Hindlimb muscle (tissue), 1 donor: ENCODE results near the gene TBP. TPM values are rescaled to one million over a fixed set of nuclear protein-coding genes. Genes with fewer than 3 reads are reported as not detected.
"Not testable (repeated sequence)": the region's sequence is repeated elsewhere in the genome, so short reads cannot be mapped to it uniquely, and the experiment has no call there.

Source experiments
- DNase-seq: peaks from one replicate; pipeline ENCODE4 v3.0.0-alpha.2; 2013
- polyA plus RNA-seq: library from polyadenylated mRNA; unstranded; fragments of 120-200 nt; gene quantifications from one replicate; pipeline ENCODE4 v1.2.1, GENCODE V29; 2013; ENCODE audit not compliant: insufficient read length

The TBP gene
- polyA plus RNA-seq, 1 donor, result 16.4 TPM

DNA sequence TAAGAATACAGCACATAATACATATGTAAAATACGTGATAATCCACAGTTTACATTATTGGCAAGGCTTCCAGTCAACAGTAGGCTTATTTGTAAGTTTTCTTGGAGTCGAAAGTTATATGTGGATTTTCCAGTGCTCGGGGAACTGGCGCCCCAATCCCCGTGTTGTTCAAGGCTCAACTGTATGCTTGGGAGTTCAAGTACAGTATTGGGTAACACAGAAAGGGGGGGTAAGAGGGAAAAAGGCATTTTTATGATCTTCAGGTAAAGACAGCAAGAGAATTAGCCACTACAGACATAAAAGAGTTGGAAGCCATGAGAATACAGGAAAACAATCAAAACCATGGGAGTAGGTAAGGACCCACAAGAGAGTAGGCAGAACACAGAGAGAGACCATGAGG lies 17.5 kb upstream of the TBP start:
- no peak for DNase-seq

GRCh38 chr6:170537329-170537728 lies 16.8 kb upstream of the TBP start:
- DNase-seq, result no peak

- DNase-seq, result no peak
Measured at GRCh38 chr6:170542031-170542719, 12.0 kb upstream of the TBP start.

- no peak for DNase-seq
Measured at GRCh38 chr6:170545405-170545804, 8.8 kb upstream of the TBP start.

DNA sequence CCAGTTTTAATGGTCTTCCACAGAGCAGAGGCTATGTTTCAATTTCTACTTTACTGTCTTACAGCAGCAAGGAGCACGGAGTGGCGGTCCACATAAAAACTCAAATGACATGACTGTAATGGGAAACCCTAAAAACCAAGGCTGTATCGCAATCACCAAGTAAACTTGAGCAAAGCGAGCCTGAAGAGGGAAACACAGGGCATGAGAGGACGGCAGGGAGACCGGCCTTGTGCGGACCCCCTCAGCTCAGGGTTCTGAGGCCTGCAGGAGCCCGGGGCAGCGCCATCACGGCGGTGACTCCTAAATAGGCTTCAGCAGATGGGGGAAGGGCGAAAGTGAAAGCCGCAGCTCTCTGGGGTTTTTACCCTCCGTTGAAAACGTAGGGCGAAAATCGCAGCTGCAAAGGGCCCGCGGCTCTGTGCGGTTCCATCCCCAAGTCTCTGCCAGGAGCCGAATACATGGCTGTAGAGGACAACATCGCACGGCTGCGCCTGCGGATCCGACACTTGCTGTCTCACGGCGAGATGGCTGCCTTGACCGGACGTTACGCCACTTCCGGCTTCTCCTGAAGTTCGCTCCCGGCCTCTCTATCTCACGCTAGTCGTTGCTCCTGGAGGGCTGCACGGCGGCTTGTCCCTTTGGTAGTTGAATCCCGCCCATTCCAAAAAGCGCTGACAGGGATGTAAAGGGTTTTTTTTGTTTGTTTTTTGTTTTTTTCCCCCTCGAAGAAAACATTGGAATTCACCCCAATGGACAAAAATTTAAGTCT lies 1.2 kb upstream of the TBP start, which contains the start of gene PSMB1:
Gene PSMB1, minus strand, starts transcription at position 543 of the 769 bp plus-strand sequence. Its CDS starts 65 bp downstream, at position 478.
- peak; percentile 95 for DNase-seq

- no peak for DNase-seq
Measured at GRCh38 chr6:170553534-170554012, 596 bp upstream of the TBP start.

DNA sequence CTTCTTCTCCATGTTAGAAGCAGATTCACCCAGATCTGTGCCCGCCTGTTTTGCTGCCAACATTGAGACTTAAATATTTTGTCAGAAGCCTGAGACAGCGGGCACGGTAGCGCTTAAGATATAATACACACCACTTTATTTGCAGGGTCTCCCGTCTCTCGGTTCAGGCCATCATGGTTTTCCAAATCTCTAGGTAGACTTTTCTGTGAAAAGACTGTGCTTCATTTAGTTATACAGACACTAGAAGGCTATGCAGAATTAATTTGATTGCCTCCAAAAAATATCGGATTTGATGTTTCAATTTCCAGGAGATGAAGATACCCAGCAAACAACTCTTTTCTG lies 598 bp downstream of the TBP start:
- no peak for DNase-seq

- no peak for DNase-seq
Measured at GRCh38 chr6:170555305-170555704, 1.1 kb downstream of the TBP start.

GRCh38 chr6:170561555-170561954 lies 7.4 kb downstream of the TBP start:
- no peak for DNase-seq

GRCh38 chr6:170564936-170565530 lies 10.9 kb downstream of the TBP start:
- no peak for DNase-seq

DNA sequence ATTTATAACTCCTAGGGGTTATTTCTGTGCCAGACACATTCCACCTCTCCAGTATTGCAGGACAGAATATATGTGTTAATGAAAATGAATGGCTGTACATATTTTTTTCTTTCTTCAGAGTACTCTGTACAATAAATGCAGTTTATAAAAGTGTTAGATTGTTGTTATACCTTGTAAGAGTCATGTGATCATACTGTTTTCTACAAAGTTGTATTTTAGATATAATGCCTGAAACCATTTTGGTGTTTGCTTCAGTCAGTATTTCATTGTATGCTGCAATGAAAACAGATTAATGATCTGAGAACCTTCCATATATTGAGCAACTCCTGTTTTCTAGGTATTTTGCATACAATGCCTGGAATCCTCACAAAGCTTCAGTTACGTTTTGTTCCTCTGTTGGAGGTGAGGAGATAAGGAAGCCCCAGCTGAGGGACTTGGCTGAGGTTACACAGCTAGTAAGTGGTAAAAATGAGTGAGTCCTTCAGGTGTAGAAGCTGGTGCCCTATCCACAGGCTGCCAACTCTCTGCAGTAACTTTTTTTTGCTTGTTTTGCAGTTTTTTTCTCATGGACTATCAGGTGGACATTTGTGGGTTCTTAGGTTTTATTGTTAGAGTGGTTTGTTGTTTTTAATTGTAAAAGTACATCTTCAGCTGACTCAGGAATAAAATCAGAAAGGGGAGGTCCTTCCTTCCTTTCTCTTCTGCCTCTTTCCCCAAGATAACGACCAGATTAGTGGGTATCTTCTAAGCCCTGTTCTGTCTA lies 18.7 kb downstream of the TBP start:
- no peak for DNase-seq

- DNase-seq, result no peak
Measured at GRCh38 chr6:170575250-170575649, 21.1 kb downstream of the TBP start.

GRCh38 chr6:170578909-170579308 lies 24.7 kb downstream of the TBP start:
- DNase-seq, result no peak

DNA sequence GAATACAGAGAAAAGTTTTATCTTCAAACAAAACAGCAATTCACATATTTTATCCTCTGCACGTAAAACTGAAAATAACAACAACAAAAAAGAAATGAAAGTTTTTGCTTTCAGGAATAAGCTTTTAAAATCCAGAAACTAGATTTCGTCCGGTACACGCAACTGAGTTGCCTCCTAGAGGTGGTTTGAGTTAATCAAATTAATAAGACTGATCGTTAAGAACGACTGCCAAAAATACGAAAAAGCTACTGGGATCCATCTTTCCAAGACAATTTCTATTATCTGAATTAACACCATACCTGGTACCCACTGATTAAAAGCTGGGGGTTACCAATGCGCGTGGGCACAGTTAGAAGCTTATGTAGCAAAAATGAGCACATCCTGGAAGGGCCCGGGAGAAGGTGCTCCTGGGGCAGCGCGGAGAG lies 29.6 kb downstream of the TBP start:
- DNase-seq, result no peak

GRCh38 chr6:170584181-170584953 lies 30.2 kb downstream of the TBP start, which contains the start of gene PDCD2:
Gene PDCD2, minus strand, starts transcription at chr6:170584637. Its CDS starts 56 bp downstream, at chr6:170584581.
- DNase-seq, result peak; percentile 92

GRCh38 chr6:170584954-170585498 lies 30.9 kb downstream of the TBP start:
- DNase-seq, result no peak

- DNase-seq, result no peak
Measured at GRCh38 chr6:170590725-170591124, 36.6 kb downstream of the TBP start.

DNA sequence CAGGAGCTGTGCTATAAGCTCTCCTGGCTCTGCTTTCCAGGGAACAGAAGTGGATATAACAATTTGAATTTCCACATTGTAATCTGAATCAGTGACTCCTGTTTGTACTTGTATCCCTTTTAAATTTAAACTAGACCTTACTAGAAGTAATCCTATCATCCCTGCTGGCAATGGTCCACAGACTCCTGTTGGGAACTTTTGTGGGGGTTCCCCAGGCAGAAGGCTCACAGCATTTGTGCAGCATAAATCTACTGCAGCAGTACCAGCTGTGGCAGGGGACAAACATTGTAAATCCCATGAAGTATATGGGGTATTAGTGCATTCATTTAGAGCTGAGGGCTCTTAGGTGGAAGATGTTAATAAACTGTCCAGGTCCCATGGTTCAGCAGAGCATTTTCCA lies 42.3 kb downstream of the TBP start:
- no peak for DNase-seq

DNA sequence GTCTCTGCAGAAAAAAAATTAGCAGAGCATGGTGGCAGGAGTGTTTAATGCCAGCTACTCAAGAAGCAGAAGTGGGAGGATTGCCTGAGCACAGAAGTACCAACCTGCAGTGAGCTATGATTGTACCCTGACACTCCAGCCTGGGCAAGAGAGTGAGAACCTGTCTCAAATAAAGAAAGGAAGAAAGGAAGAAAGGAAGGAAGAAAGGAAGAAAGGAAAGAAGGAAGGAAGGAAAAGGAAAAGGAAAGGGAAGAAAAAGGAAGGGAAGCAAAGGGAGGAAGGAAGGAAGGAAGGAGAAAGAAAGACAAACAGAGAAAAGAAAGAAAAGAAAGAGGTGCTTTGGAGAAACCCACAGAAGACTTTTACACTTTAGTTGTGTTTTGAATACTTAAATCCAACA lies 43.1 kb downstream of the TBP start:
- no peak for DNase-seq

GRCh38 chr6:170605574-170606259 lies 51.5 kb downstream of the TBP start:
- no peak for DNase-seq

- not testable (repeated sequence) for DNase-seq
Measured at GRCh38 chr6:170609225-170609624, 55.1 kb downstream of the TBP start.
